Astrocyte (in vitro differentiated cells and primary cell): Measurements from ENCODE around the gene ERG. TPM values are rescaled to one million over a fixed set of nuclear protein-coding genes. Genes with fewer than 3 reads are reported as not detected.
A peak's percentile ranks its signal among the peaks of the same experiment; 100 is the strongest.

Experiments
- DNase-seq: peaks from one replicate; pipeline ENCODE4 v3.0.0-alpha.2; 2010; ENCODE audit warnings: low read depth
- FAIRE-seq: peaks from 2 replicates; lab custom pipeline; 2011; peaks lifted over from hg19 to GRCh38; lab: Jason Lieb, UNC
- H2AFZ ChIP-seq: 2 replicates; pipeline ENCODE4 v1.6.0; 2012; ENCODE audit warnings: low read depth, low read length, inconsistent platforms
- H3K27ac ChIP-seq: 2 replicates; pipeline ENCODE4 v1.5.1; 2011; ENCODE audit warnings: low read depth, low read length, inconsistent platforms
- H3K27me3 ChIP-seq: 2 replicates; pipeline ENCODE4 v1.6.0; 2011; ENCODE audit warnings: low read length, inconsistent platforms; ENCODE audit not compliant: insufficient read depth
- H3K36me3 ChIP-seq: 2 replicates; pipeline ENCODE4 v1.5.1; 2011; ENCODE audit warnings: low read length, inconsistent platforms; ENCODE audit not compliant: insufficient read depth
- H3K4me1 ChIP-seq: 2 replicates; pipeline ENCODE4 v1.5.1; 2011; ENCODE audit warnings: low read length, inconsistent platforms; ENCODE audit not compliant: insufficient read depth
- H3K4me2 ChIP-seq: 2 replicates; pipeline ENCODE4 v1.6.0; 2012; ENCODE audit warnings: low read length, inconsistent platforms
- H3K4me3 ChIP-seq: 2 replicates; pipeline ENCODE4 v1.5.1; 2011; ENCODE audit warnings: low read depth, mild to moderate bottlenecking, low read length, inconsistent platforms; ENCODE audit not compliant: insufficient read depth
- H3K79me2 ChIP-seq: 2 replicates; pipeline ENCODE4 v1.6.0; 2012; ENCODE audit warnings: mild to moderate bottlenecking, low read length, inconsistent platforms; ENCODE audit not compliant: insufficient read depth
- H3K9ac ChIP-seq: 2 replicates; pipeline ENCODE4 v1.6.0; 2012; ENCODE audit warnings: mild to moderate bottlenecking, low read length, inconsistent platforms
- H3K9me3 ChIP-seq: 2 replicates; pipeline ENCODE4 v1.5.1; 2012; ENCODE audit warnings: low read depth, mild to moderate bottlenecking, low read length, inconsistent platforms; ENCODE audit not compliant: insufficient read depth
- H4K20me1 ChIP-seq: 2 replicates; pipeline ENCODE4 v1.6.0; 2012; ENCODE audit warnings: low read length, inconsistent platforms; ENCODE audit not compliant: insufficient read depth
- H3K27ac Mint-ChIP-seq: one replicate; pipeline ENCODE4 v1.8.0; 2021; ENCODE audit warnings: mild to moderate bottlenecking, mixed read lengths; ENCODE audit not compliant: unreplicated experiment
- H3K27me3 Mint-ChIP-seq: one replicate; pipeline ENCODE4 v1.8.0; 2021; ENCODE audit warnings: low read depth, mixed read lengths; ENCODE audit not compliant: unreplicated experiment
- H3K36me3 Mint-ChIP-seq: one replicate; pipeline ENCODE4 v1.8.0; 2021; ENCODE audit warnings: low read depth, mixed read lengths; ENCODE audit not compliant: unreplicated experiment
- H3K4me1 Mint-ChIP-seq: one replicate; pipeline ENCODE4 v1.8.0; 2021; ENCODE audit warnings: low read depth, mixed read lengths; ENCODE audit not compliant: unreplicated experiment
- H3K4me3 Mint-ChIP-seq: one replicate; pipeline ENCODE4 v1.8.0; 2021; ENCODE audit warnings: mild to moderate bottlenecking, moderate library complexity, mixed read lengths; ENCODE audit not compliant: unreplicated experiment
- H3K9me3 Mint-ChIP-seq: one replicate; pipeline ENCODE4 v1.8.0; 2021; ENCODE audit warnings: mild to moderate bottlenecking, mixed read lengths; ENCODE audit not compliant: unreplicated experiment
- EZH2 ChIP-seq: IDR thresholded peaks from 2 replicates; pipeline ENCODE4 v1.6.1; 2012; ENCODE audit warnings: mild to moderate bottlenecking, low read length, inconsistent platforms; ENCODE audit not compliant: insufficient read depth
- total RNA-seq: library from RNA; stranded (reverse); gene quantifications from 2 replicates; pipeline ENCODE4 v1.2.1, GENCODE V29; 2021
- TF ChIP-seq, protein P1 (sequence below): IDR thresholded peaks from 2 replicates; pipeline ENCODE4 v1.5.1; 2011; ENCODE audit warnings: low read depth, mild to moderate bottlenecking, inconsistent platforms, low read length, moderate library complexity; ENCODE audit not compliant: insufficient read depth

ERG gene
- total RNA-seq, 1 donor from 2014 or later, result 0.84 TPM

DNA sequence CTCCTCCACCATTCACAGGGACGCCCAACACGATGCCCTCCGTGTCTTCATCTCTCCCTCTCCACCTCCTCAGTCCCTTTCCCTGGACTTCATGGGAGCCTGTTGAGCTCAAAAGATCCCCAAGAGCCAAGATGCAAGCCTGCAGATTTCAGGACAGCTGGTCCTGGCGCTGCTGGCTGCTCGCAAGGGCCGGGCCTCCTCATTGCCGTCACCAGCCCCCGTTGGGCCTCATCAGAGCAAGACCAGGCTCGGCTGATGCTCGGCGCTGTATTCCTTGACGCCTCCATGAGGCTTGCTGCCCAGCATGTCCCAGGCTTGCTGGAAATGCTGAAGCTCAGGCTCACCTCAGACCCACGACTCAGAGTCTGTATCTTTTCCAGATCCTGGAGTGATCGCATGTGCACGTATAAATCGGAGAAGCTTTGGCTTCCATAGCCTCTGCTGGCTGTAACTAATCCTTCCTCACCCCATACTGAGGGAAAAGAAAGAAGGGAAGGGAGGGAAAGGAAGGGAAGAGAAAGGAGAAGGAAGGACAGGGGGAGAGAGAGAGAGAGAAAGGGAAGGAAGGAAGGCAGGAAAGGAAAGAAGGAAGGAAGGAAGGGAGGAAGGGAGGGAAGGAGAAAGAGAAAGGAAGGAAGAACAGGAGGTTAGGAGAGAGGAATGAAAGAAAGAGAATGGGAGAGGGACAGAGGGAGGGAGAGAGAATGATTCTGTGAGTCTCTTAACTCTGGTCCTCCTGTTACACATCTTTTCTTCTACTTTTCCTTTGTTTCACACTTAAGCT lies 146.9 kb downstream of the ERG start:
- Histone ChIP-seq H3K27me3 (no peaks in the 10 kb centered on the region), H3K4me1 (peaks cover 46% of the 10 kb centered on the region), H3K36me3 (no peaks in the 10 kb centered on the region), H3K4me3 (no peak overlapping the region), H2AFZ (peak overlapping the region; percentile 4), H3K79me2 (no peaks in the 10 kb centered on the region), H3K9me3 (no peaks in the 10 kb centered on the region), H4K20me1 (no peaks in the 10 kb centered on the region), H3K27ac (peak overlapping the region; percentile 81), H3K9ac (peak overlapping the region; percentile 80), H3K4me2 (peak overlapping the region; percentile 68)
- H3K27me3 Mint-ChIP-seq, result peaks cover 1% of the 10 kb centered on the region
- H3K36me3 Mint-ChIP-seq, result peaks cover under 1% of the 10 kb centered on the region
- FAIRE-seq (no peak), DNase-seq (no peak)
- H3K27ac Mint-ChIP-seq, result peak overlapping the region; percentile 96
- peak overlapping the region; percentile 30 for H3K4me3 Mint-ChIP-seq
- H3K4me1 Mint-ChIP-seq, result peaks cover 39% of the 10 kb centered on the region
- TF ChIP-seq EZH2, result no peak
- TF ChIP-seq, protein P1, sequence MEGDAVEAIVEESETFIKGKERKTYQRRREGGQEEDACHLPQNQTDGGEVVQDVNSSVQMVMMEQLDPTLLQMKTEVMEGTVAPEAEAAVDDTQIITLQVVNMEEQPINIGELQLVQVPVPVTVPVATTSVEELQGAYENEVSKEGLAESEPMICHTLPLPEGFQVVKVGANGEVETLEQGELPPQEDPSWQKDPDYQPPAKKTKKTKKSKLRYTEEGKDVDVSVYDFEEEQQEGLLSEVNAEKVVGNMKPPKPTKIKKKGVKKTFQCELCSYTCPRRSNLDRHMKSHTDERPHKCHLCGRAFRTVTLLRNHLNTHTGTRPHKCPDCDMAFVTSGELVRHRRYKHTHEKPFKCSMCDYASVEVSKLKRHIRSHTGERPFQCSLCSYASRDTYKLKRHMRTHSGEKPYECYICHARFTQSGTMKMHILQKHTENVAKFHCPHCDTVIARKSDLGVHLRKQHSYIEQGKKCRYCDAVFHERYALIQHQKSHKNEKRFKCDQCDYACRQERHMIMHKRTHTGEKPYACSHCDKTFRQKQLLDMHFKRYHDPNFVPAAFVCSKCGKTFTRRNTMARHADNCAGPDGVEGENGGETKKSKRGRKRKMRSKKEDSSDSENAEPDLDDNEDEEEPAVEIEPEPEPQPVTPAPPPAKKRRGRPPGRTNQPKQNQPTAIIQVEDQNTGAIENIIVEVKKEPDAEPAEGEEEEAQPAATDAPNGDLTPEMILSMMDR, result no peak
- H3K9me3 Mint-ChIP-seq, result peaks cover 9% of the 10 kb centered on the region

DNA sequence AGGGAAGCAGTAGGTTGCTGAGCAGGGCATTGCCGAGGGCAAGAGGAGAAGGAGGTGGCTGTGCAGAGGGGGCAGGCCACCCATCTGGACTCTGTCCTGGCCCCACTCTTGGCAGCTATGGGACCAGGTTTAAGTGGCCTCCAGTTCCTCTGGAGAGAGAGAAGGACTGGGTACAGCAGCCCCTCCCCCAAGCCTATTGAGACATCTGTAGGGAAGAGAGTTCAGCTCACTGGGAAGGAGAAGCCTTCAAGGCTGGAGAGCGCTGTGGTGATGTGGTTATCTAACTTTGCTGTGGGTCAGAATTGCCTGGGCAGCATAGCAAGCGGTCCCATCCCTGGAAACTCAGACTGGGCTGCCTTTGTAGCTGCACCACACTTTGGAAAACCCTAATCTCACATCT lies 147.6 kb downstream of the ERG start:
- peaks cover 39% of the 10 kb centered on the region for H3K4me1 Mint-ChIP-seq
- H3K36me3 ChIP-seq, result no peaks in the 10 kb centered on the region
- peak overlapping the region; percentile 96 for H3K27ac Mint-ChIP-seq
- no peaks in the 10 kb centered on the region for H3K79me2 ChIP-seq
- H3K9me3 ChIP-seq, result no peaks in the 10 kb centered on the region
- H3K36me3 Mint-ChIP-seq, result peaks cover 3% of the 10 kb centered on the region
- no peaks in the 10 kb centered on the region for H4K20me1 ChIP-seq
- TF ChIP-seq, protein P1, result no peak
- no peak for TF ChIP-seq EZH2
- H3K27me3 Mint-ChIP-seq, result peaks cover 3% of the 10 kb centered on the region
- peak overlapping the region; percentile 81 for H3K27ac ChIP-seq
- H3K4me3 ChIP-seq, result no peak overlapping the region
- peaks cover 3% of the 10 kb centered on the region for H3K27me3 ChIP-seq
- H3K4me2 ChIP-seq, result no peak overlapping the region
- DNase-seq (no peak), FAIRE-seq (no peak)
- peaks cover 15% of the 10 kb centered on the region for H3K9me3 Mint-ChIP-seq
- no peak overlapping the region for H2AFZ ChIP-seq
- peaks cover 46% of the 10 kb centered on the region for H3K4me1 ChIP-seq
- peak overlapping the region; percentile 23 for H3K4me3 Mint-ChIP-seq
- H3K9ac ChIP-seq, result peak overlapping the region; percentile 64

DNA sequence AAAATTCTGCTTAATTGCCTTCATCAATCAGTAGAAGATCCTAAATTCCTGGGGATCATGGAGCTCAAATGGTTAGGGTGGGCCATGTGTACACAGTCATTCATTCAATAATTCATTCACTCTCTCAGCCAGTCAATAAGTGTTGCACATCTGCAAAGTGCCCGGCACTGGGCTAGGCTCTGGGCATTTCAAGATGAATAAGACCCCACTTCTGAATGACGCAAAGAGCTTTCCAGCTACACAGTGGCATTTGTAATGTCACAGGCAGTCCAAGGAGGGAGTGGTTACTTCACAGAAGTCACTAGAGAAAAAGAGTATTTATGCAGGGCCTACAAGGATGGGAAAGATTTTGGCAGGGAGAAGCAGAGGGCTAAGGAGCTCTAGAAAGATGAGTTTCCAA lies 148.3 kb downstream of the ERG start:
- TF ChIP-seq EZH2, result no peak
- TF ChIP-seq, protein P1, result no peak
- Mint-ChIP-seq H3K4me1 (peaks cover 39% of the 10 kb centered on the region), H3K4me3 (peak overlapping the region; percentile 23), H3K36me3 (peaks cover 3% of the 10 kb centered on the region), H3K27ac (peak overlapping the region; percentile 96), H3K9me3 (peaks cover 19% of the 10 kb centered on the region), H3K27me3 (peaks cover 3% of the 10 kb centered on the region)
- Histone ChIP-seq H3K36me3 (no peaks in the 10 kb centered on the region), H3K27ac (peak overlapping the region; percentile 81), H3K9me3 (no peaks in the 10 kb centered on the region), H4K20me1 (no peaks in the 10 kb centered on the region), H3K4me1 (peaks cover 46% of the 10 kb centered on the region), H3K4me2 (peak overlapping the region; percentile 73), H3K79me2 (no peaks in the 10 kb centered on the region), H3K4me3 (no peak overlapping the region), H2AFZ (no peak overlapping the region), H3K9ac (peak overlapping the region; percentile 64), H3K27me3 (peaks cover 5% of the 10 kb centered on the region)
- DNase-seq, result no peak
- no peak for FAIRE-seq
